NCI-H1092 treated with DMSO at 0.1 percent for 48 hours (cell line): ENCODE results near the gene PTPRN2.
"Not testable (repeated sequence)": the region's sequence is repeated elsewhere in the genome, so short reads cannot be mapped to it uniquely, and the experiment has no call there.

Experiments
- DNase-seq: peaks from one replicate; lab custom pipeline; 2025; lab: John Stamatoyannopoulos, UW

Gene PTPRN2

GRCh38 chr7:157926521-157927150 is 661.0 kb downstream of the PTPRN2 start:
- no peak for DNase-seq

GRCh38 chr7:157926107-157926506 is 661.5 kb downstream of the PTPRN2 start:
- no peak for DNase-seq

- DNase-seq, result no peak
Observed at GRCh38 chr7:157925383-157925875, 662.2 kb downstream of the PTPRN2 start.

- no peak for DNase-seq
Observed at GRCh38 chr7:157923903-157924630, 663.6 kb downstream of the PTPRN2 start.

- DNase-seq, result no peak
Observed at GRCh38 chr7:157922576-157922975, 665.0 kb downstream of the PTPRN2 start.

- no peak for DNase-seq
Observed at GRCh38 chr7:157918326-157919080, 669.1 kb downstream of the PTPRN2 start.

GRCh38 chr7:157916946-157917640 is 670.5 kb downstream of the PTPRN2 start:
- DNase-seq, result no peak

GRCh38 chr7:157910446-157910845 is 677.2 kb downstream of the PTPRN2 start:
- no peak for DNase-seq

- DNase-seq, result not testable (repeated sequence)
Observed at GRCh38 chr7:157910045-157910444, 677.6 kb downstream of the PTPRN2 start.

GRCh38 chr7:157909370-157909769 is 678.3 kb downstream of the PTPRN2 start:
- DNase-seq, result no peak

- DNase-seq, result no peak
Observed at GRCh38 chr7:157908006-157908782, 679.4 kb downstream of the PTPRN2 start.

- no peak for DNase-seq
Observed at GRCh38 chr7:157907091-157907490, 680.5 kb downstream of the PTPRN2 start.

- no peak for DNase-seq
Observed at GRCh38 chr7:157906583-157906982, 681.0 kb downstream of the PTPRN2 start.

- no peak for DNase-seq
Observed at GRCh38 chr7:157905651-157906461, 681.8 kb downstream of the PTPRN2 start.

GRCh38 chr7:157904866-157905570 is 682.6 kb downstream of the PTPRN2 start:
- DNase-seq, result no peak

- no peak for DNase-seq
Observed at GRCh38 chr7:157904211-157904865, 683.3 kb downstream of the PTPRN2 start.

- no peak for DNase-seq
Observed at GRCh38 chr7:157903710-157904109, 683.9 kb downstream of the PTPRN2 start.

GRCh38 chr7:157903296-157903695 is 684.3 kb downstream of the PTPRN2 start:
- no peak for DNase-seq
